Activated gamma-delta T cell (primary cell): ENCODE results near the gene CNKSR3.

Experiments used
- DNase-seq: peaks from one replicate; lab custom pipeline; 2025; lab: John Stamatoyannopoulos, UW

Gene CNKSR3

GRCh38 chr6:154453329-154453728 is 57.2 kb downstream of the CNKSR3 start:
- no peak for DNase-seq

GRCh38 chr6:154450498-154450897 is 60.0 kb downstream of the CNKSR3 start:
- no peak for DNase-seq

- DNase-seq = no peak
Observed at GRCh38 chr6:154448448-154449096, 61.9 kb downstream of the CNKSR3 start.

- no peak for DNase-seq
Observed at GRCh38 chr6:154447954-154448353, 62.5 kb downstream of the CNKSR3 start.

- no peak for DNase-seq
Observed at GRCh38 chr6:154446984-154447383, 63.5 kb downstream of the CNKSR3 start.

- no peak for DNase-seq
Observed at GRCh38 chr6:154445417-154445816, 65.1 kb downstream of the CNKSR3 start.

- no peak for DNase-seq
Observed at GRCh38 chr6:154441995-154442310, 68.5 kb downstream of the CNKSR3 start.

GRCh38 chr6:154440422-154441043 is 70.0 kb downstream of the CNKSR3 start:
- DNase-seq = no peak

GRCh38 chr6:154440022-154440421 is 70.5 kb downstream of the CNKSR3 start:
- DNase-seq = no peak

GRCh38 chr6:154438882-154439415 is 71.5 kb downstream of the CNKSR3 start:
- DNase-seq = no peak

GRCh38 chr6:154435400-154435945 is 75.0 kb downstream of the CNKSR3 start:
- DNase-seq = no peak

GRCh38 chr6:154434662-154435061 is 75.8 kb downstream of the CNKSR3 start:
- DNase-seq = no peak

GRCh38 chr6:154433477-154434241 is 76.8 kb downstream of the CNKSR3 start:
- DNase-seq = no peak

GRCh38 chr6:154432533-154433476 is 77.7 kb downstream of the CNKSR3 start:
- no peak for DNase-seq

- no peak for DNase-seq
Observed at GRCh38 chr6:154430481-154430919, 80.0 kb downstream of the CNKSR3 start.

GRCh38 chr6:154429711-154430110 is 80.8 kb downstream of the CNKSR3 start:
- DNase-seq = no peak

- no peak for DNase-seq
Observed at GRCh38 chr6:154428897-154429296, 81.6 kb downstream of the CNKSR3 start.

GRCh38 chr6:154427446-154427845 is 83.0 kb downstream of the CNKSR3 start:
- DNase-seq = no peak

- DNase-seq = no peak
Observed at GRCh38 chr6:154426997-154427396, 83.5 kb downstream of the CNKSR3 start.

GRCh38 chr6:154425034-154425433 is 85.5 kb downstream of the CNKSR3 start:
- DNase-seq = no peak

GRCh38 chr6:154414021-154414813 is 96.3 kb downstream of the CNKSR3 start:
- no peak for DNase-seq
